ENCODE measurements around the gene KCNC4.
A peak's percentile ranks its signal among the peaks of the same experiment; 100 is the strongest.

Gene KCNC4

DNA sequence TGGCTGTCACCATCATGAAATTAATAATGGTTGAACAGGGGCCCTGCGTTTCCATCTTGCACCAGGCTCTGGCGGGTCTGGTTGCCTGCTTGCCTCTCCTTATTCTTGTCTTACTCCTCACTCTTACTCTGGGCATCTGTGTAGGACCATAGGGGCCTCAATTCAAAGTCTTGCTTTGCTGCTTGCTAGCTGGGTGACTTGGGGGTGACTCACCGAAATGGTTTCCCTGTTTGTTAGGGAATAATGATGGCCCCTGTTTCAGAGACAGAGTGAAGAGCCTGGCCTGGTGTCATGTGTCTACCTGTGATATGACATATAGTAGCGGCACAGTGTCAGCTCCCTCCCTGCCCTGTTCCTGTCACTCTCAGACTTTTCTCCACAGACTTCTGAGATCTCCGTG lies 24.6 kb downstream of the KCNC4 start:
- no peak for DNase-seq

DNA sequence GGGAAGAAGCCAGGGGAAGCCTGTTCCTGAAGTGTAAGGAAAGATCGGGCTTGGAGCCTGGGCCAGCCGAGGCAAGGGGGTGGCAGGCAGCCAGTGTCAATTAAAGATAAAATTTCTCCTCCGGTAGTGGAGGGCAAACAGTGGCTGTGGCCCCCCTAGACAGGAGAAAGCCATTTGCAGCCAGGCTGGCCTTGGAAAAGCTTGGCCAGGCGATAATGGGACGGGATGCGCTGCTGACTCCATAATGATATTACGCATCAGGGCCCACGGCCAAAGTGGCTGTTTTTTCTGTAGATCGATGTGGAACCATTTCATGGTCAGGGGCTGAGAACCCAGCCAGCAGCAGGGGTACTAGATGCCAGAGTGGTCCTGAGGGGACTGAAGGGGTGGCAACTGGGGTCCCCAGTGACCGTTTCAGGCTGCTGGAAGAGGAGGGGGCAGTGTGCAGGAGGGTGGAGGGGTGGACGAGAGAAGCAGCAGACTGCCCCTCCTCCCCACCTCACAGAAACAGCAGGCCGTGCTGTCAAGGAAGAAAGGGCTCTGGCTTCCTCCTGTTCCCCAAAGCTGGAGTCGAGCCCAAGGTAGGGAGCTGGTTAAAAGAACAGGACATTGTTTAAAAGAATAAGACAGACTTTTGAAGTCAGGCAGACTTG lies 25.2 kb downstream of the KCNC4 start:
- DNase-seq = no peak

DNA sequence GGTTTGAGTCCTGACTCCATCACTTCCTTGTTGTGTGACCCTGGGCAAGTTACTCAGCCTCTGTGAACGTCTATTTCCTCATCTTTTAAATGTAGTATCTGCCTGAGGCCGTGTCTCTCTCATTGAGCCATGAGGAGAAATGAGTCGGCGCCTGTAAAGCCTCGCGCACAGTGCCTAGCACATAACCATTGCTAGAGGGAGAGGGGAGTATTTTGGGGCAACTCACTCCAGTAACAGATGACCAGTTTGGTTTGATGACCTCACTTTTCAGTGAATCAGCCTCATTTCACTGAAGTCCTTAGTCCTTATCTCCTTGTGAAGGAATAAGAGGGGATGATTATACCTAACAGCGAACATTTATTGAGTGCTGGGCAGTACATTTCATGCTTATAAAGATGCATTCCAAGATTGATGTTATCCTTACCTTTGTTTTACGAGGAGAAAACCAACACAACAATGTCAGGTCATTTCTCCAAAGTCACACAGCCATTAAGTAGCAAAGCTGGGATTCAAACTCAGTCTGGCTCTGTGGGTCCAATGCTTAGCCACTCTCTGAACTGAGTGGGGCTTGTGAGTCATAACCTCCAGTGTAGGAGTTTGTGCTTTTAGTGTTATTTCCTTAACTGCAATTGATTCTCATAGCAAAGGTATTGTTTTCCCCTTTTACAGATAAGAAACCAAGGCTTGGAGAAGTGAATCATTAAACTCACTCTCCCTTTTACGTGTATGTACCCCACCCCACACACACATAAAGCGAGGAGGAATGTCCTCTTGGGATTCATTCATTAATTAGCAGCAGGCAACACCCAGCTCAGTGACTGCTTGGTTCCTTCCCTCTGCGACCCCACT lies 25.9 kb downstream of the KCNC4 start:
- DNase-seq = peak; percentile 45

DNA sequence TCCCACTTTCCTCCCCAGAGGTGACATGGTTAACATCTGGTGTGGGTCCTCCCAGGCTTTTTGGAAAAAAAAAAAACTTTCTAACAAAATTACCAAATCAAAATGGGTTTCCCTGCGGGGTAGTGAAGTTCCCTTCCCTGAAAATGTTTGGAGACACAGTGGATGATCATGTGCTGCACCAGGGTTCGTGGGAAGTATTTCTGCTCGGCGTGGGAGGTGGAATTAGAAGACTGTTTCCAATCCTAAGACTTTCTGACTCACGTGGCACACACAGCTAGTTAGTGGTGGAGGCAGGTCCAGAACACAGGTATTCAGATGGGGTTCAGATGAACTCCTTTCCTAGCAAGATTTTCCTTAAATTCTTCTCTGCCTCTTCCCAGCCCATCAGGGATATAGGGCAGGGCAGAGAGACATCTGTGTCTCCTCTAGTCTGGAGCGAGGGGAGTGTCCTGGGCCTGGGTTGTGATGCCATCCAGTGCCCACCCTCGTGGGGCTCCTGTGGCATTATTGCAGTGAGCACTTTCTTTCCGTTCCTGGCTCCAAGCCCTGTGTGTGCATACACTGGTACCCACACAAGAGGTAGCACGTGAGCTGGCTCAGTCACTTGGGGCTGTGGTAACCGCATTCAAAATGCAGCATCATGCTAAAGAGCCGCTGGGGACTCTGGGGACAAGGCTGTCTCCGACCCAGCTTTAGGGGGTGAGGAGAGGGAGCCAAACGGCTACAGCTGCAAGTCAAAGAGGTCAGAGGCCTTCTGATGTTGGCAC lies 27.5 kb downstream of the KCNC4 start:
- no peak for DNase-seq

DNA sequence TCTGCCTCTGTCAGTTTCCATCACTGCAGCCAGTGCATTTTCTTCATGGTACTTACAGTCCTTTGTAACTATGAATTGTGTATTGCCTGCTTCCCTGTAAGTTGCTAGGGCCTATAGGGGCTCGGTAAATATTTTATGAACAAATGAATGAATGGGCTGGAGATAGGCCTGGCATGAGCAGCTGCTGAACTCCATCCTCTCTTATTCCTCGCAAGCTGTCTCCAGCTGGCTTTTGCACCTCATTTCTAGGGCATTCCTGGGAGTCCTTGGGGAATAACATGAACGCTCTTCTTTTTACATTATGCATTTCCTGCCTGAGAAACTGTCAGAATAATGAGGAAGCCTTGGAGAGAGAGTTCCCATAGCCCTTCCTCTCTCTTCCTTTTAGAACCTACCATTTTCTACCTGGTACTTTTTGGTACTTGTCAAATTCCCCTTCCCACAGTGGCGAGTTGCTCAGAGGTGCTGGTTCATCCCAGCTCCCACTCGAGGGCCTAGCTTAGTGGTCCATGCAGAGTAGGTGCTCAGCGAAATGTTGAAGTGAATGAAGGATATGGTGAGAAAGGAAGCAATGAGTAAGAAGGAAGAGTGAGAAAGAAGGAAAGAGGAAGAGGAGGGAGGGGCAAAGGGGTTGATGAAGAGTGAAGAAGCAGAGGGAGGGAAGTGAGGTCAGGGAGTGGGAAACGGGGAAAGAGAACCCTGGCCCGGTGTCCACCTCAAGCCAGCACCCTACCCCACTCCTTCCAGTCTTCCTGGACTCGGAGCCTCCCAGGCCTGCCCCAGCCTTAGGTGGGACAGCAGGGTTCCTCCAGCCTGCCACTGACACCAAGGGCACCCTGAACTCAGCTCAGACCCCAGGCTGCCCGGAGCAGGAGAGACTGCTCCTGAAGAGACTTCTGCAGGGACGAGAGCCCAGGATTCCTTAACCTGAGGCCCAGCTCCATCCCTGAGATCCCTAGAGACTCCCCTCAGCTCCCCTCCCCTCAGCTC lies 29.6 kb downstream of the KCNC4 start:
- DNase-seq = no peak

DNA sequence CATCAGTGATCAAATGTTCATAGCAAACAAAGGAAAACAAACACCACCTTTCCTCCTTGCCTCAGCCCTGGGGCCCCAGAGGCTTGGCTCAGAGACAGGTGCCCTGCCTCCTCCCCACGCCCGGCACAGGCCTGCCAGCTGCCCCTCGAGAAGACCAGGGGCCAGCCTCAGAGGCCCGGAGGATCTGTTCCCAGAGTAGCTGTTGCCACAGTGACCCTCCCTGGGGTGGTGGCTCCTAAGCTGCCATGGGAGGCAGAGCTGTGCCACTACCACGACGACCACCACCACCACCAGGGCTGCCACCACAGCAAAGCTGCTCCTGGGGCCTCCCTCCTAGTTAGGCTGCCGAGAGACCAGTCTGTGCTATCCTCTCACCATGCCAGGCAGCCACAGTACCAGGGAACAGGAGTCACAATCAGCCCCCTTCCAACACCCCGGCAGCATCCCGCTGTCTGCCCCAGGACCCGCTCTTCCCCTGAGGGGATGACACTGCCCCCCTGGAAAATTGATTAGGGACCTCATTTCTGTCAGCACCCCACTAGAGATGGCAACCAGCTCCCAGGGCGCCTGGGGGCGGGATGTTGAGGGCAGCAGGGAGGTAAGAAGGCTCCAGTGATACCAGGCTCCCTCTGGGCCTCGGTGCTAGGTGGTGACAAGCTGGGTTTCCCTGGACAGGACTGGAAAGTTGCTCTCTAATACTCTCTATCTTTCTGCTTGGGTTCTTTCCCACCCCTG lies 30.5 kb downstream of the KCNC4 start:
- no peak for DNase-seq

DNA sequence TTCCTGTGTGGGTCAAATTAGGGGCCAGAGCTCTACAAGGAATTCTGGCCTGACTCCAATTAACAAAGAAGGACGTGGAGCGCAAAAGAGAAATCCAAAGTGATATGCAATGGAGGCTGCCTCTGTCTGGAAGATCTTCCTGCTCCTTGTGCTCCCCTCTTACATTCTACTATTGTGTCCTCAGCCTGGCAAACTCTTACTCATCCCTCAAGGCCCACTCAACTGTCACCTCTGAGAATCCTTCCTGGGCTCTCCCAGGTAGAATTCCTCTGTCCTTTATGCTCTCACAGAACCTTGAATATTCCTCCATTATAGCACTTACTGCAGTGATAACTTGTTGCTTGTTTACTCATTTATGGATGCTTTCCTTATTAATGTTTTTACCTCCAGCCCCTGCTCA lies 31.4 kb downstream of the KCNC4 start:
- DNase-seq = no peak

DNA sequence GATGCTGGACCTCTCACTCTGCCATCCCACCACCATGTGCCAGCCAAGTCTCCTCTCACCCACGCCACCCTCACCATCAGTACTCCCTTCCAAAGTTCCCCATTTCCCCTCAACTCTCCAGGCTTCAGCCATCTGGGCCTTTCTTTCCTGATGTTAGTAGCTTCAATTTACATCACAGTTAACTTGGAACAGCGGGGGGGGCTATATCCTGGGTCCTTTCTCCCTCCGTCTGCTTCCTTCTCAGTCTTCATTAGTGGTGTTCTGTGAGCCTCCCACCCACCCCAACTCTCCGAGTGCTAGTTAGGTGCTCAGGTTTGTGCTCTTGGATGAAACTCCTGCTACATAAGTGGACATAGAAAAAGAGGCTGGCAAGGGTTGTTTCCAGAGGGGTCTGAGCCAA lies 31.9 kb downstream of the KCNC4 start:
- DNase-seq = no peak

DNA sequence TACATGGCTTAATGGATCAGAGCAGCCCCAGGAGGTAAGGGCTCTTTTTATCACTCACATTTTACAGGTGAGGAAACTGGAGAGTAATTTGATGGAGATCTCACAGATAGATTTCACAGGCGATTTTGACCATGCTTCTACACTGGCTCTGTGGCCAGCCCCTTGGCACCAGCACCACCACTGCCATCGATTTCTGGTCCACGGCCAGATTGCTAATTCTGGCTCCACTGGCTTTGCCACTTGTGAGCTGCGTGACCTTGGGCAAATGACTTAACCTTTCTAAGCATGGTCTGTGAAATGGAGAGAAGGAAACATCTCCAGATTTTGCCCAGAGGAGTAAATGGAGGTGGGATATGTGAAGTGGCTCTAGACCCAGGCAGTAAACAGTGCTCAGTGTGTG lies 32.6 kb downstream of the KCNC4 start:
- DNase-seq = no peak

DNA sequence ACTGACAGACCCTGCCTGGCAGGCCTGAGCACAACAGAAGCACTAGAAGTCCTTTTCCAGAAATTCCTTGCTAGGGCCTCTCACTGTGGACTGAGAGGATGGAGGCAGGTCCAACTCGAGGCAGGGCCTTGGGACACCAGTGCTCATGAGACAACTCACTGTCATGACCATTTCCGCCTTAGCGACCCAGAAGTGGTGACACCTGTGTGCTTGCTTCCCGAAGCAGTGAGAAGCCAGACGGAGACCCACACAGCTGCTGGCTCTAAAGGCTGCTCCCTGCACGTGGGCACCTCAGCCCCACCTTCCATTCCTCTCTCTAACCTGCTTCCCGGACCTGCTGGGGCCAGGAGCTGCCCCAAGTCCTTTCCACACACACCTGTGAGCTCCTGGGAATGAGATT lies 33.0 kb downstream of the KCNC4 start:
- DNase-seq = no peak

DNA sequence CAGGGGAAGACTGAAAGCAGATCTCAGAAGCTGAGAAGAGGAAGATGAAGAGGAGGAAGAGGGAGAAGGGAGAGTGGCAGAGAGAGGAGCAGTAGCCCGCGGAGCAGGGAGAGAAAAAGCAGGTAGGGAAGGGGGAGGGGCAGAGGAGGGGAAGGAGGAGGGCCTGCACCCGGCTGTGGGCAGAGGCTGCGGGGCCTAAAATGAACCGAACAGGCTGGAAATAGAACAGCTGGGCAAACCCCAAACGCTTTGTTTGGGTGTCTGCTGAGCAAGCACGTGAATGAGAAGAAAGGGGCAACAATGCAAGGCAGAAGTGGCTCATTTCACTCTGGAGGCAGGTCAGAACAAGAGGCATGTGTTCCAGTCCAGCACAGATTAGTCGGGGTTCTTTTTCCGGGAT lies 33.5 kb downstream of the KCNC4 start:
- DNase-seq = peak; percentile 29

DNA sequence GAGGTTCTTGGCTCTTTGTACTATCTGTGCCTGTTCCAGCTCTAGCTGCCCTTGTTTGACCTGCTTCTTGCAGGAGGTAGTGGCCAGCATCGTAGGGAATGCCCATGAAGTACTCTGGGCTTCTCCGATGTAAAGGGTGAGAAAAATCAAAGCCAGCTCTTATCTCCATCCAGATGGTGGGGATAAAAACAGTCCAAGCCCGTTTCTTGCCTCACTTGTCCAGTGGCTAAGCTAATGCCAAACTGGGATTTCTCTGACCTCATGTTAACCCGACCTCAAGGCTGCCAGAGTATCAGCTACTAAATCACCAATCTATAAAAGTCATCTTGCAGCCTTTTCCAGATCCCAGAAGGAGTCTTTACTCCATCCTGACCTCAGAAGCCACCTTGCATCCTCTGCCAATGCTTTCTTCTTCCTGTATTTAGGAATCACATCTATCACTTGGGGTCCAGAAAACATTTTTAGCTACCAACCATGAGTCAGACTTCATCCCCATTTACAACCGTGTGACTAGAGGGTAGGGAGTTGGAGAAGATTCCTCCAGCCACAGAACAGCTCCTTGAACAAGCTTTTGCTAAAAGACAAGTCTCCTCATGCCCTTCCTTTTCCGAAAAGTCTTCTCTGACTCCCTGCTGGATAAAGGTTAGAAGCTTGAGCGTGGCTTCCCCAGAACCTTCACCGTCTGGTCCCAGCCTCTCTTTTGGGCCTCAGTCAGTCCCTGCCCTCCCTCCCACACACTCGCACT lies 35.9 kb downstream of the KCNC4 start:
- DNase-seq = no peak

DNA sequence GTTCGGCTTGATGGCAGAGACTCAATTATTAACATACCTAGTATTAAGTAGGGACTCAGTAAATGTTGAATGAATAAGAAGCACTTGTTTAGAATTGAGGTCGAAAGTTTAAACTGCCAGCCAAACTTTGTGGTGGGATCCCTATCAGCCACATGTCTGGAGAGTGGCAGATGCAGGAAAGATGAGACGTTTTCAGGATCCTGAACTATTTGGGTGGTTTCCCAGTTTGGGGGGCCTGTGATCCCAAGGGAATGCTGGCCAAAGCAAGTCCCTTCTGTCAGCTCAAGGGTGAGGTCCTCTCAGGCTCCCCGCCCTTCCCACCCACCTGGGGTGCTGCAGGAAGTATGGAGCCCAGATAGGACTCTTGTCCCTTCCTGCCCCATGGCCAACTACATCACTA lies 38.6 kb downstream of the KCNC4 start:
- no peak for DNase-seq

DNA sequence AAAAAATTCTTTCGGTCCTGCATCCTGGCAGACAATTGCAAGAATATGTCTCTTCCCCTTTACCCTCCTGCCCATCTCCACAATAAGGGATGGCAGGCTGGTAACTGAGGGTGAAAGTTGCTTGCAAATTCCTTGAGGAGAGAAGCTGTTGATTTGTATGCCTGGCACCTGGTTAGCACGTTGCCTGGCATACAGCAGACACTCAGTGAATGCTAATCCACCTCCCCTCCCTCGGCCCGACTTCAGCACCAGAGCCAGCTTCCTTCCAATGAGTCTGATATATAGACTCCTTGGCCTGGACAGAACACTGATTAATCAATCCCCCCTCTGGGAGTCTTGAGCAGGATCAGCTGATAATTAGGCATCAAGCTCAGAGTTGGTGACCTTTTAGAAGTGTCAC lies 39.1 kb downstream of the KCNC4 start:
- no peak for DNase-seq

DNA sequence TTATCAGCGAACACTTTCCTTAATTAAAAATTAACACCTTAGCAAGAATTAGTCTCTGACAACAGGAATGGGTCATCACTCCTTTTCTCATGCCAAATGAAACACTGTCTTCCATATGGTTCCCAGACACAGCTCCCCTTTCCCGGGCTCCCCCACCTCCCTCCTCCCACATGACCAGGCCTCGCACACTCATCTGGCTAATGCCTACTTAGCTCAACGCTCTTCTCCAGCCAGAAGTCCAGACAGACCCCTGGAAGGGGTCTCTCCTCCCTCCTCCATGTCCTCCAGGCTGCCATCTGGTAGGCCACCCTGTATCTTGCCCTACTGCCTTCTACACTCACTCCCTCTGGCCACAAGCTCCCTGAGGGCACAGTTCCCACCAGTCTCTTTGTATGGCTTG lies 39.9 kb downstream of the KCNC4 start:
- DNase-seq = no peak

DNA sequence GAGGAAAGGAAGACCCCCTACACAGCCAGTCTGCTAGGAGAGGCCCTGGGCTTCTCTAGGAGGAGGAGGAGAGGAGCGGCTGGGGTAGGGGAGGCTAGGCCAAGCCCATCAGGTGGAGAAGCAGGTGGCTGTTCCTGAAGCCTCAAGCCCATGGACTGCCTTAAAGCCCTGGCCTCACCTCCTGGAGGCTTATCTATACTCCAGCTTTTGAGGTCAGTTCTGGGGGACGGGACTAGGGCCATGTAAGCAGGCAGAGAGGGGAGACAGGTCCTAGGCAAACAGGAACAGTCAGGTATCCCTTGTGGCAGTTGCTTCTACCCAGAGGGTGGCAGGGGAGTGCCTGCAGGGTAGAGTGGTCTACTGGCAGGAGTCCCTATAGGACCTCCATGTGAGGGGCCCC lies 40.6 kb downstream of the KCNC4 start:
- no peak for DNase-seq

DNA sequence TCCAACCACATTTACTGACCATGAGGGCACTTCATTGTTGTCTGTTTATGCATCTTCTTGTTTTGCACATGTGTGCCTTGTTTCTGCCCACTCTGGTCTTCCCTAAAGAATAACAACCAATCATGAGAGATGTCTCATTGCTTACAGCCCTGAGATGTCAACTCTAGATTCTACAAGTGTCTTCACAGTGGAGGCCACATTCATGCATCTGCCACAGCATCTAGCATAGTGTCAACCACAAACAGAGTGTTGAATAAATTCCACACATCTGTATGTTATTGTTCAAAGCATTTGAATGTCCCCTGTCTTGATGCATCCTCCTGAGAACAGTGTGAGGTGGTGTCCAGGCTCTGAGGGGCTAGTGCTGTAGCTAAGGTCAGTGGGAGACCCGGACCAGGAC lies 43.1 kb downstream of the KCNC4 start:
- DNase-seq = no peak

DNA sequence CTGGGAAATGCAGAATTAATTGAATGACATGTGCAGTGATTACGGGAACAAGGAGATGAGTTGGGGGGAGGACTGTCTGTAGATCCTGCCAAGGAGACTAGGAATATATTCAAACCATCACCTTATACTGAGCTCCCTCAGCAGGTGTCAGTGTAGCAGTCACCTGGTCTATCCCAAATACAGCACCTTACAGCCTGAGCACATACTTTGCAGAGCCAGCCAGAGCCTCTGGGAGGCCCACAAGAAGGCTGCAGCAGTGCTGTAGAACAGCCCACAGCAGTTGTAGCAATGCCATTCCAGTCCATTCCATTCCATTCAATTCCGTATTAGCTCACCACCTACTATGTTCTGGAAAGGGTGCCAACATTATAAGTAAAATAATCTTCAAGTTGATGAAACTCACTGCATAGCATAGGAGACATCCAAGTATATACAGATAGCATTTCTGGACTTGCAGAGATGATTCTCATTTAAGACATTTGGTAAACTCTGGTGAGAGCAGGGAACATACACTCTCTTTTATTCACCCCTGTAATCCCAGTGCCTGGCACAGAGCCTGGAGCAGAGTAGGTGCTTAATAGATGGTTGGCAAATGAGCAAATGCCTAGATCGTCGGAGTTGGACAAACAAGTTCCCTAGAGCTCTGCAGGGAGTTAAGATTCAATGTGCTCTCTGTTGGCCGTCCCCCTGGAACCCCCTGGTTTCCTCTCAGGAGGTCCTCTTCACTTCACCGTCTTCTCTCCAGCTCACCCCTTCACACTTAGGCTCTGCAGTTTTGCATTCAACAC lies 44.7 kb downstream of the KCNC4 start:
- DNase-seq = no peak

DNA sequence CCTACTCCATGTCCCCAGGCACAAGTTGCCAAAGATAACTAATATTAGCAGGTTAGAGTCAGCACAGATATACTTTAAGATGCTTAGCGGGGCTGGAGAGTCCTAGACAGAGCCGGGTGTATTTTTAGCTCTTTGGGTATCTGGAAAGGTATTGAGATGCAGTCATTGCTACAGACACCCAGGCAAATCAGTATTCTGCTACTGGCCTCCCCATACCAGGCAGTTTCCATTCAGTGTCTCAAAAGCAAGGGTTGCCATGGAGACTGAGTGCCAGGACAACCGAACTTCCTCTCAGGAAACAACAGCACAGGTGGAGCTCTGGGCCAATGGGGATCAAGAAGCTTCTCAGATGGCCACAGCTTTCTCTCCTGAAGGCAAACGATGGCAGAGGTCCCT lies 45.3 kb downstream of the KCNC4 start:
- no peak for DNase-seq

DNA sequence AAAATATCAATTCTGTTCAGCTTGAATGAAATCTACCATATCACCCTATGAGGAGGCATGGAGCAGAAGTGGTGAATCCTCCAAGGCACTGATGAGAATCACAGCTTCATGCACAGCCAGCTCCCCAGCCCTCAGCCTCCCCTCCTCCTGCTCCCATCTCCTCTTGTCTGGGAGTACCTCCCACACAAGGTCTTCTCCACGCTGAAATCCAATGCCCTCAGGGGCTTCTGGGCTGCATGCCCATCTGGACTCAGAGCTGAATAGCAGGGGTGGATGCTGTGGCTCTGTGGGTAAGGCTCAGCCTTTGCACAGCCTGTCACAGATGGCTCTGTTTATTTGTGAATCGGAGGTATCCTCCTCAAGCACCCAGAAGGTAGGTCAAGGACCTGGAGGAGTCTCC lies 48.6 kb downstream of the KCNC4 start:
- DNase-seq = no peak

All from activated naive CD4-positive, alpha-beta T cell treated with anti-CD3 and anti-CD28 coated beads, Interleukin-2, amount 50 U/mL, for 16 hours (primary cell).